ENCODE data around the gene SERP1. TPM values are rescaled to one million over a fixed set of nuclear protein-coding genes. Genes with fewer than 3 reads are reported as not detected.

Gene SERP1
- total RNA-seq, 4 donors from 2014 or later: 221 to 403 (median 303) TPM

GRCh38 chr3:150495563-150496168 is 50.6 kb downstream of the SERP1 start:
- TF ChIP-seq CTCF (IDR thresholded peaks at IDR 0.05): peak in 1 of 3 donors; percentile 33
- DNase-seq (ENCODE audit: low spot score) (no peak), ATAC-seq (ENCODE audit: low FRiP score) (no peak)

GRCh38 chr3:150495149-150495548 is 51.1 kb downstream of the SERP1 start:
- no peak for DNase-seq (ENCODE audit: low spot score)
- no peak for TF ChIP-seq CTCF (IDR thresholded peaks at IDR 0.05)
- no peak for ATAC-seq (ENCODE audit: low FRiP score)

GRCh38 chr3:150494411-150494977 is 51.8 kb downstream of the SERP1 start:
- ATAC-seq (ENCODE audit: low FRiP score) (no peak), DNase-seq (ENCODE audit: low spot score) (no peak)
- no peak for TF ChIP-seq CTCF (IDR thresholded peaks at IDR 0.05)

Other genes starting within 250 kb of the SERP1 start
- 10 to 100 TPM; 15.8 to 66.2 (median 22.9) TPM for gene TSC22D2, start 138.2 kb downstream of the SERP1 start, total RNA-seq
- 100 to 1,000 TPM; 134 to 164 (median 155) TPM for gene EIF2A, start 291 bp upstream of the SERP1 start, total RNA-seq
- gene SELENOT, start 56.8 kb upstream of the SERP1 start, total RNA-seq: 100 to 1,000 TPM; 107 to 164 (median 142) TPM
- not detected for gene ERICH6, start 157.4 kb upstream of the SERP1 start, total RNA-seq
- gene SIAH2, start 216.7 kb upstream of the SERP1 start, total RNA-seq: 10 to 100 TPM; 30.6 to 45.3 (median 32.1) TPM

Data from omental fat pad (tissue), 4 donors.